ENCODE measurements around the gene CHRNA4.

CHRNA4 gene

DNA sequence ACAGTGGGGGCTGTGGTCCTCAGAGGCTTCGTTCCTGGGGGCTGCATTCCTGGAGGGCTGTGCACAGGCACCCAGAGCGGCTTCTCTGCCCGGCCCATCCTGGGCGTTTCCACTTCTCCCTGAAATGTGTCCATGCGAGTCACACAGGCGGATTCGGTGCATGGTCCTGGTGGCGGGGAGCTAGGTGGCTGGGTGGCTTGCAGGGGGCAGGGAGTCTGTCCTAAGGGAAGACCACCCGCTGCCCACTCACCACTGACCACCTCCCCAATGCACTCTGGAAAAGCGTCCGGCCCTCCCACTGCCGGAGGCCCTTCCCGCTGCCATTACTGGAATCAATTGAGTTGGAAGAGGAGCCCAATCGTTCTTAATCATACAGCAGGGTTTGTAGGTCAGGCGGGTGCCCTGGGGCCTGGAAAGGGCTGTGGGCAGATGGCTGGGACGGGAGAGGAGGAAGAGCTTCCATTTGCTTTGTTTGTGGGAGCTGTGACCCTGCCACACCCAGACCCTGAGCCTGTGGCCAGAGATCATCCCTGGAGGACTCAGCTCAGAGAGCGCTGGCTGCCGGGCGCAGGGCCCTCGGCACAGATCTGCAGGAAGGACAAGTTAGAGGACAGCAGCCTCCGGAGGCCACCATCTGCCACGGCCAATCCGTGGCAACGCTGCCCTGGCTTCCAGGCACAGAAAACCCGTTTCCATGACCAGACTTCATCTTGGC lies 6.4 kb downstream of the CHRNA4 start:
- DNase-seq, result peak in 1 of 10 donors; percentile 78
- intact Hi-C loops (cut with DNase I), result no loop called here

DNA sequence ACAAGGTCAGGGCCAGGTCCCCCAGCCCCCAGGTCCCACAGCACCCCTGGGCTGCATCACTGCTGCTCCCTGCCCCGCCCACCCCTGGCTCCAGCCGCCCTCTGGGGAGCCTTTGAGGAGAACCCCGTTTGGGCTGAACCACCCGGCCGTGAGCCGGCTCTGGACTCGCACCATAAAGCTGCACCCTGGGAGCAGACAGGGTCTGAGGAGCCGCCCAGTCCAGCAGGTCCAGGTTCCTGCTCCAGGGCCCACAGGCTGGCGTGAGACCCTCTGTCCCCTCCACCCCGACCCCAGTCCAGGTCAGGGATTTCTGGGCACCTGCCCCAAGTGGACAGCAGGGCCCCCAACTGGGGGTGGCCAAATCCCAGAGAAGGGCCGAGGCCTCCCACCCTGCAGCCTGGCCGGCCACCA lies 8.3 kb downstream of the CHRNA4 start:
- peak in 1 of 10 donors; percentile 84 for DNase-seq

DNA sequence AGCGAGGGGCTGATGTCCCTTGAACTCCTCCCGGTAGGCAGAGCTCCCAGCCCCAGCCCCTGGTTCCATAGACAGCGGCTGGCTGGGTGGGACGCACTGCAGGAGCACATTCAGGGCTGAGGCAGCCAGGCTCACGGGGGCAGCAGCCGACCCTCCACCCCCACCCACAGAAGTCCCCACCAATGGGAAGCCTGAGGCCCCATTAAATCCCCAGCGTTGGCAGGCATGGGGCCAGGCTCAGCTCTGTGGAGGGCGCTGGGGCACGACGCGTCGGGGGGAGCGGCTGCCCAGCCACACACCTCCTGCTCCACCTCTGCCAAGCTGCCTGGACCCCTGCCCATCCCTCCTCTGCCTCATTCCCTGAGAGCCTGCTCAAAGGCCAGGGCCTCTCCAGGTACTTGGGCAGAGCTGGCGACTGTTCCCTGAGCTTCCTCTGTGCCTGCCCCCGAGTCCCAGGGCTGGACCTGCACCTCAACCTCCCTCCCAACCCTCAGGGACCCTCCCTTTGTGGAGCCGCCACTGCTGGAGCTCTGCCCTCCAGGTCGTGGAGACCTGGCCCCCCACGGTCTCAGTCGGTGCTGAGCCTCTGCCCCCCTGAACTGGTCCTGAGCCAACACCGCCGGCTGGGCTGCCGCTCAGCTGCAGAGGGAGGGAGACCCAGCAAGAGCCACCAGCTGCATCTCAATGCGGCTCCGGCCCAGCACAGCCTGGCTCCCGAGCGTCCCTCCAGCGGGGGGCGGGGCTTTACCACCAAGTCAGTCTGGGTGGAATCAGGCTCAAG lies 9.1 kb downstream of the CHRNA4 start:
- peak; percentile 50 to 96 (median 72) for DNase-seq
- intact Hi-C loops (cut with DNase I), result no loop called here

More for the DNA sequence above, 8.3 kb downstream of the CHRNA4 start:
- intact Hi-C loops (cut with DNase I), result no loop called here

DNA sequence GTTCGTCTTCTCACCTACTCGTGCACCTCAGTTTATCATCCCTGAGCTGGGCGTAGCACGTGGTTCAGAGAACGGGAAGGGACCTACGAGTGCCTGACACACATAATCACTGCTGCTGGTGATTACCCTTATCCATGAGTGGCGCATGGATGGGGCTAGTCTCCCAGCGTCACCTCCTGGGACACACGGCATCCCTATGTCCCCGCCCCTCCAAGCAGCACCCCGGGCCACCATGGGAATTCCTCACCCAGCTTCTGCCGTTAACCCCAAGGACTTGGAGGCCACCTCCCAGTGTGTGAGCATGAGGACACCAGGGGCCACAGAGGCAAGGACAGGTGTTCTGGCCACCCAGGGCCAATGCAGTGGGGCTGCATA lies 9.8 kb downstream of the CHRNA4 start:
- DNase-seq, result peak in 1 of 10 donors; percentile 72
- intact Hi-C loops (cut with DNase I), result no loop called here

DNA sequence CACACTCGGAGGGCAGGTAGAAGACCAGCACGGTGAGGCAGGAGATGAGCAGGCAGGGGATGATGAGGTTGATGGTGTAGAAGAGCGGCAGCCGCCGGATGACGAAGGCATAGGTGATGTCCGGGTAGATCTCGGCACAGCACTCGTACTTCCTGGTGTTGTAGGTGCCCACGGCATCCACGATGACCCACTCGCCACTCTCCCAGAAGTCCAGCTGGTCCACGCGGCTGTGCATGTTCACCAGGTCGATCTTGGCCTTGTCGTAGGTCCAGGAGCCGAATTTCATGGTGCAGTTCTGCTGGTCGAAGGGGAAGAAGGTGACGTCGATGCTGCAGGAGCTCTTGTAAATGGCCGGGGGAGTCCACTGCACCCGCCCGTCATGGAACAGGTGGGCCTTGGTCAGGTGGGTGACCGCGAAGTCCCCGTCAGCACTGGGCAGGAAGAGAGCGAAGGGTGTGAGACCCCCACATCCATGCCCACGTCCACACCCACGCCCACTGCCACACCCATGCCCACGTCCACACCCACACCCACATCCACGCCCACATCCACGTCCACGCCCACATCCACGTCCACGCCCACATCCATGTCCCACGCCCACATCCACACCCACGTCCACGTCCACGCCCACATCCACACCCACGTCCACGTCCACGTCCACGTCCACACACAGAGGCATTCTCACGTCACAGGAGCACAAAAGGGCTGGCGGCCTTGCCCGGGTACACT lies 10.4 kb downstream of the CHRNA4 start:
- peak in 1 of 10 donors; percentile 70 for DNase-seq
- intact Hi-C loops (cut with DNase I), result no loop called here

DNA sequence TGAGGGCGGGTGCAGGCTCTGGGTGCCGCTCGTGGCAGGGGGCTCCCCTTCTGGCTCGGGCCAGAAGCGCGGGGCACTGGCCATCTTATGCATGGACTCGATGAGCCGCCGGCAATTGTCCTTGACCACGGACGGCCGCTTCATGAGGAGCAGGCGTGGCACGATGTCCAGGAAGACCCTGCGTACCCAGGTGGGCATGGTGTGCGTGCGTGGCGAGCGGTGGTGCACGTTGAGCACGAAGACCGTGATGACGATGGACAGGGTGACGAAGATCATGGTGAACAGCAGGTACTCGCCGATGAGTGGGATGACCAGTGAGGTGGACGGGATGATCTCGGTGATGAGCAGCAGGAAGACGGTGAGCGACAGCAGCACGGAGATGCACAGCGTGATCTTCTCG lies 11.0 kb downstream of the CHRNA4 start:
- DNase-seq, result peak in 1 of 10 donors; percentile 71
- intact Hi-C loops (cut with DNase I), result no loop called here

DNA sequence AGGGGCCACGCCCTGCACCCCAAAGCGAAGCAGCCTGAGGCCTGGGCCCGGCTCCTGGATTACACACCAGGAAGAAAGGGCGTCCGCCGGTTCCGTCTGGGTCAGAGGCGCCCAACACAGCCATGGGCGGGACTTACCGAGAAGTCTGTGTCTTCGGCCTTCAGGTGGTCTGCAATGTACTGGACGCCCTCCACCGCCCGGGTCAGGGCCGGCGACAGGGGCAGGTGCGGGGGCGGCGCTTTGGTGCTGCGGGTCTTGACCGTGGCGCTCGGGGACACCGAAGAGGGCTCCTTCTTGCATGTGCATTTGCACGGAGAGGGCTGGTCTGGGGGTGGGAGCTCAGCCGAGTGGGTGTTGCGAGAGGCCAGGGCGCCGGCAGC lies 11.6 kb downstream of the CHRNA4 start:
- intact Hi-C loops (cut with DNase I), result no loop called here
- DNase-seq, result peak in 1 of 10 donors; percentile 88

DNA sequence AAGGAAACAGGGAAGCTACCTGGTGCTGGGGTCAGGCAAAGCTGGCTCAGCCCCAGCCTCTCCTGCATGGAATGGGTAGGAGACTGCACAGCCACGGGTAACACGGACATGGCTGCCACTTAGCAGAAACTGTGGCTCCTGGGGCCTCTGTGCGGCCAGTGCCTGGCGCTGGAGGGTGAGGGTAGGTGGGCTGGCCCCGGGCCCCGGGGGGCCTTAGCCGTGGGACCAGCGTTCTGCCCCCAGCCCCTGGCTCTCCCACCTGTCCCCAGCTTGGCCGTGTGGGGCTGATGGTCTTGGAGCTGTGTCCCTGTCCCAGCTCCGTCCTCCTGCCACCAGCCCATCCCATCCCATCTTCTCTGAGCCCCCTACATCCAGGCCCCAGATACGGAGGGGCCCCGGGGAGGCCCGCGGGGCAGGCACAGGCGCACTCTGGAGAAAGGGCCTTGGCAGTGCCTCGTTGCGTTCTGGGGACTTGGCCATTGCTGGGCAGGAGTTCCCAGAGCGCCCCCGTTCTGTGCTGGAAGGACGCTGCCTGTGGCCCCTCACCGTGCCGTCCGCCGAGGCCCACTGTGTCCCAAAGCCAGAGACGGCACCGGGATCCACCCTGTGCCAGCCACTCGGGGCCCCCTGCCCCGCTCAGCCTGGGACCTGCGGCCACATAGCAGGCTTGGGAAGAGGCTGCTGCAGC lies 12.2 kb downstream of the CHRNA4 start:
- intact Hi-C loops (cut with DNase I), result no loop called here
- peak in 1 of 10 donors; percentile 72 for DNase-seq

DNA sequence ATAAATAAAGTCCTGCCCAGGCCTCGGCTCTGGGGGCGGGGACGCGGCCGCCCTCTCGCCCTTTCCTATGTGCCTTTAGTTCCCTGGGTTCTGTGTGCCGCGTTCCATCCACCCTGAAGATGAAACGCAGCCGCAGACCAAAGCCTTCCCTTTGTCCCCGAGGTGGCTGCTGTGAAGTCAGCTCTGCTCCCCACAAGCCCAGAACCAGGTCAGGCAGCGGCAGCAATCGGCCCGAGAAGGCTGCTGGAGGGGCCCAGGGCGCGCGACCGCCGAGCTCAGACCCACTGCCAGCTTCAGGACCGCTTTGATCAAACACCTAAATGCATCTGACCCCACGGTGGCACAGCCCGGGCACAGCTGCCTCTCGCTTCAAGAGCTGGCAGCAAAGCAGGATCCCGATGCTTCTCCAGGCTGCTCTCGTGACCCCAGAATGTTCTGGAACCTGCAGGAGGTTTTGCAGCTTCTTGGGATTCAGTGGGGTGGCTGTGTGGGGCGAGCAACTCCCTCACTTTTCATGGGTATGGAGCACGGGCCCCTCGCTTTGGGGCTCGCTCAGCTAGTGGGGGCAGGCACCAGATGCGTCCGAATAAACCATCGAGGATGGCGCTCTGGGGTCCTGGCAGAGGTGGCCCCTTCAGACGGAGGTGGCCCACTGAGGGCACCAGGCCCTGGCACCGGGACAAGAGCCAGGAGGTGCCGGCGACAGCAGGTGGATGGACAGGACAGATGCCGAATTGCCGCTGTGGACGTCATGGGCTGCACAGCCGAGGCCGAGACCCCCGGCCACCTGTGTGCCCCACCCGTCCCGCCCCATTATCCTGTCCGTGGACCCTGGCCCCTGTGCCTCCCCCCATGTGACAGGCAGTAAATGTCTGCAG lies 13.0 kb downstream of the CHRNA4 start:
- peak in 2 of 10 donors; percentile 70 to 79 for DNase-seq
- intact Hi-C loops (cut with DNase I), result no loop called here

DNA sequence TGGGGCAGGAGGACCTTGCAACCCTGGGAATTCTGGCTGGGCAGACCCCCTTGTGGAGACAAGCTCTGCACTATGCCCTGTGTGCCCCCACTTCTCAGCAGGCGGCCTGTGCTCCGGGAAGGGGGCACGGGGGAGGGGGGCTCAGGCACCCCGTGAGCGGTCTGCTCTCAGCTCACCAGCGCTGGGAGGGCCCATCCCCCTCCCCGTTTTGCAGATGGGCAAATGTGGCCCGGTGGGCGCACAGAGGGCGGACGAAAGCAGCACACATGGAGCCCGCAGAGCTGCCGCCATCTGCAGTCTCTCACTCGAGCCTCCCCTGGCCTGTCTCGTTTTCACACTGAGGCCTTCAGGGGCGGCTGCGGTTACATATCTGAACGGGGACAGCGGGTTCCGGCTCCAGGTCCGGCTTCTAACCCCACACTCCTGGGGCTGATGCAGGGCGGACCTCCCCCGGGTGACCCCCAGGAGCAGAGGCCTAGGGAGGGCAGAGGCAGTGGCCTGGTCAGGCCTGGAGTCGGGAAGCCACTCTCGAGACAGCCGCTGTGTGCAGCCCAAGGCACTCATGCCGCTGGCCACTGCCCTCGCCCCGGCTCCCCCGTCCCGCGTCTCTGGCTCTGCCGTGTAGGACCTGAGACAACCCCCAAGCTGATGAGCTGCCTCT lies 13.9 kb downstream of the CHRNA4 start:
- intact Hi-C loops (cut with DNase I), result no loop called here
- peak in 2 of 10 donors; percentile 70 to 75 for DNase-seq

DNA sequence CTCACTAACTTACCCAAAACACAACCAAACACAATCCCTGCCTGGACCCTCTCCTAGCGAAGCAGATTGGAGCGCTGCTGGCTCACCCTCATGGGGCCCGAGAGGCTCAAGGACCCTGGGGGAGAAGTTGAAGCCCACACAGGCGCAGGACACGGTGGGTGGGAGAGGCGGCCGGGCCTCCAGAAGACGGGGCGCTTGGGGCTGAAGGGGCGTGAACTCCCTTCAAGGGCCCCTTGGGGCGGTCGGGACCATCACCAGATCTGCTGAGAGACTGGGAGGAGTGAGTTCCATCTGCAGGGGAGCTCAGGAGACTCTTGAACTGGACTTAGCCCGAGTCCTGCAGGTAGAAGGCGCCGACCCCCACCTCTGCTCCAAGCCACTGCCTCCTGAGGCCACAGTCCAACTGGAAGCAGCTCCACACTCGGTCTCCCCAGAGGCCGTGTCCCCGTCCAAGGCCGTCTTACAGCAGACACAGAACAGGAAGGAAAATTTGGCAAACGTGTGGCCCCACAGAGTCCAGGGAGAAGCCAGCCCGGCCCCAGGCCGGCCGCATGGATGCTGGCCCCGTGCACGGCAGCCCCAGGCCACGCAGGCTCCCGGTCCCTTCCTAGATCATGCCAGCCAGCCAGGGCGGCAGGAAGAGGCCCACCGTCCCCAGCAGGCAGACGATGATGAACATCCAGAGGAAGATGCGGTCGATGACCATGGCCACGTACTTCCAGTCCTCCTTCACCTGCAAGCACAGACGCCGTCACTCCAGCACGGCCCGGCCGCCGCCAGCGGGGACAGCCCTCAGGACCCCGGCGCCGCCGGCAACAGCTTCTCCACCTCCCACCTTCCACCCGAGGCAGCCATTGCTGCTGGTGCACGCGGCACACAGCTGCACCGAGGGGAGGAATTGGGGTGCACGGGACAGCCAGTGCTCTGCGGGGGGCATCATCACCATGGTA lies 14.7 kb downstream of the CHRNA4 start:
- intact Hi-C loops (cut with DNase I), result no loop called here
- peak in 2 of 10 donors; percentile 66 to 71 for DNase-seq

DNA sequence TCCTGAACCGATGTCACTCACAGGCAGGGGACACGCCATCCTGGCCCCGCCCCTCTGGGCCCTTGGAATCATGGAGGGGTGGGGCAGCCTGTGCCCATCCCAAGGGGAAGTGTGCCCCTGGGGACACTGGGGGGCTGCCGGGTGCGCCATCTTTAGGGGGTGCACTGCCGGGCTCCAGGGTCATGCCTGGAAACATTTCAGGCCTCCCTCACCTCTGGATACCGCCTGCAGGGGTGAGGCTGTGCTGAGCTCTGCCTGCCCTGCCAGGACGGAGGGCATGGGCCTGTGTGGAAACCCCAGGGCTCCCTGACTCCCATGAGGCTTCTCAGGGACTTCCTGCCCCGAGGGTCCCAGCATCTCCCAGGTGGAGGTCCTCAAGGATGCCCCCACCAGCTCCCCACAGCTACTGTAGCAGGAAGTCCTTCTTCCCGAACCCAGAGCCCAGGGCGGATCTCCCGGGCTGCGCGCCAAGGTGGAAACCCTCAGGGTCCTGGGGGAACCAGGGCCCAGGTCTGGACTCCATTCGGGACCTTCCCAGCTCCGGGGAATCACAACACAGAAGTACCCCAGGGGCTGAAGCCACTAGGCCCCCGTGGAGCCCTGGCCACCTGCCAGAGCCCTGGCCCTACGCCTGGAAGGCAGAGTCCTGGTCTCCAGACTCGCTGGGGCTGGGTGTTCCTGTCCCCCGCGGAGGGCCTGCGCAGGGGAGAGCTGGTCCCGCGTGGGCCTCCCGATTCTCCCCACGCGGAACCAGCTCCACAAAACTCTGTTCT lies 15.6 kb downstream of the CHRNA4 start:
- DNase-seq, result peak in 2 of 10 donors; percentile 72 to 86
- intact Hi-C loops (cut with DNase I), result no loop called here

DNA sequence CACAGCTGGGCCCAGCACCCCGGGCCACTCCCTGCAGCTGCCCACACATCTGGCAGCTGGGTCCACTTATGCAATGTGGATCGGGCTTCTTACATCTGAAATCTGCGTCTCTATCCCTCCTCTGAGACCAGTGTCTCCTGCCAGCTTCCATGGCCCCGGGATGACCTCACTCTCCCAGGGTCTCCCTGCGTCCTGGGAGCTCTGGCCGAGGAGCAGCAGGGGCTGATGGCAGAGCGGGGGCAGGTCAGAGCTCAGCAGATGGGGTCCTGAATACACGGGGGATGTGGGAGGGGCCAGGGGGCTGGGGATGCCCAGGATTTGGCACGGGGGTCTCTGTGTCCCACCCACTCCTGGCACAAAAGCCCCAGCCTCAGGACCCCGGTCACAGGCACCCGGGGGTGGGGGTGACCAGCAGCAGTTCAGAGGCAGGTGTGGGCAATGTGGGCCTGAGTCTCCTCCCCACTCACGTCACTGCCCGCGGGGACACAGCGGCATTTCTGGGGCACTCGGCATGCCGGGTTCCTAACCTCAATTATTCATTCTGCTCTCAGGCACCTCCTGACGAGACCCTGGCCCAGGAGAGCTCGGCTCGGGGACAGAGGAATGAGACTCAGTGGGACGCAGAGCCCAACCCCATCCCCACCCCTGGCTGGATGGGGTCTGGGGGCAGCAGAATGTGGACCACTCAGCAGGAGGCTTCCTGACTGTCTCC lies 16.4 kb downstream of the CHRNA4 start:
- peak in 2 of 10 donors; percentile 76 to 77 for DNase-seq
- intact Hi-C loops (cut with DNase I), result loop anchor here (5.0 kb wide), 1 partner anchor 168 kb away; no protein-coding TSS in a partner anchor

DNA sequence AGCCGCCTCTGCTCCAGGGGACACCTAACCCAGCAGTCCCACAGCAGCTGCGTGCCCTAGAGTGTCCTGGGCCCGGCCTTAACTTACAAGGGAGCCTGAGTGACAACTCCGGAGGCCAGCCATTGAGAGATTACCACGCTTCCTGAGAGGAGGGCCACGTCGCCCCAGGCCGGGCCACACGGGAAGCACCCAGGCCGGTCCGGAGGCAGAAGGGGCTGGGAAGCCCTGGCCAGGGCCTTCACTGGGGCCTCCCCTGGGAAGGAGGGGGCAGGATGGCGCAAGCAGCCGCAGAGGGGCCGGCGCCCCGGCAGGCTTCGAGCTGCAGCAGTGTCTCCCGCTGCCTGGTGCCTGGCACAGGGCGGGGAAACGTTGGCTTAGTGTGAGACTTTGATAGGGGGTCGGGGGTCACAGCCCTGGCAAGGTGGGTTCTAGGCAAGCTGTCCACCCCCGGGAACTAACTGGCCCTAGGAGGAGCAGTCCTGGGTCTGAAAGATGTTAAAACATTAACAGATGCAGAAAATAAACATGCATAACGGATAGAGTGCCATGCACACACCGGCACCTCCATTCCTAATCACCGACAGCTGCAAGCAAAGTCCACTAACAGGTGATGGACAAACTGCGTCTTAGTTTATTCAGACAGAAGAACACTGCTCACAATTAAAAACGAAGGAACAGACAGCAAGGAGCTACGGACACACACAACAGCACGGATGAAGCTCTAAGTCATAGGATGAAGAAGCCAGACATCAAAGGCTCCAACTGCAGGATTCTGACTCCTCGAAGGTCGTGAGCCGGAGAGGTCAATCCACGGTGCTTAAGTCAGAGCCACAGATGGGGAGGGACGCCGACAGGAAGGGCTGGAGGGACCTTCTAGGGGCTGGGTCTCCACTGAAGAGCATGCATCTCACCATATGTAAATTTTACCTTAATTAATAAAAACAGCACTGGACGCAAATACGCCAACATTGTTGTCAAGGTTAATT lies 17.4 kb downstream of the CHRNA4 start:
- intact Hi-C loops (cut with DNase I), result loop anchor here (5.0 kb wide), 1 partner anchor 169 kb away; no protein-coding TSS in a partner anchor
- peak in 2 of 10 donors; percentile 64 to 75 for DNase-seq
